SJCRH30 (cell line): Measurements from ENCODE around the gene CNOT2. TPM values are rescaled to one million over a fixed set of nuclear protein-coding genes. Genes with fewer than 3 reads are reported as not detected.

Experiments used
- DNase-seq, 2 experiments: peaks; one replicate each; pipeline ENCODE4 v3.0.0-alpha.2; 2015 to 2020
- H3K27ac ChIP-seq: fragments of 250-450 bp; sonication (Bioruptor Pico); 2 replicates; pipeline ENCODE4 v1.5.1; 2020; ENCODE audit warnings: mild to moderate bottlenecking, moderate library complexity
- H3K27me3 ChIP-seq: fragments of 250-450 bp; sonication (Bioruptor Pico); 2 replicates; pipeline ENCODE4 v1.5.1; 2020; ENCODE audit warnings: mild to moderate bottlenecking, moderate library complexity
- H3K36me3 ChIP-seq: fragments of 250-450 bp; sonication (Bioruptor Pico); 2 replicates; pipeline ENCODE4 v1.5.1; 2020; ENCODE audit warnings: mild to moderate bottlenecking, moderate library complexity
- H3K4me1 ChIP-seq: fragments of 250-450 bp; sonication (Bioruptor Pico); 2 replicates; pipeline ENCODE4 v1.5.1; 2020; ENCODE audit warnings: mild to moderate bottlenecking, moderate library complexity
- H3K4me3 ChIP-seq: fragments of 250-450 bp; sonication (Bioruptor Pico); 2 replicates; pipeline ENCODE4 v1.5.1; 2020; ENCODE audit warnings: mild to moderate bottlenecking, moderate library complexity
- H3K9me3 ChIP-seq: fragments of 250-450 bp; sonication (Bioruptor Pico); replicated peaks from 2 replicates; pipeline ENCODE4 v1.5.1; 2020; ENCODE audit warnings: mild to moderate bottlenecking, moderate library complexity
- total RNA-seq: library from RNA; depleted of rRNA; stranded (reverse); fragments of >200 nt; shearing (Covaris generic); gene quantifications from 2 replicates; pipeline ENCODE4 v1.2.3, GENCODE V29; 2014; rRNA removed

The CNOT2 gene, protein sequence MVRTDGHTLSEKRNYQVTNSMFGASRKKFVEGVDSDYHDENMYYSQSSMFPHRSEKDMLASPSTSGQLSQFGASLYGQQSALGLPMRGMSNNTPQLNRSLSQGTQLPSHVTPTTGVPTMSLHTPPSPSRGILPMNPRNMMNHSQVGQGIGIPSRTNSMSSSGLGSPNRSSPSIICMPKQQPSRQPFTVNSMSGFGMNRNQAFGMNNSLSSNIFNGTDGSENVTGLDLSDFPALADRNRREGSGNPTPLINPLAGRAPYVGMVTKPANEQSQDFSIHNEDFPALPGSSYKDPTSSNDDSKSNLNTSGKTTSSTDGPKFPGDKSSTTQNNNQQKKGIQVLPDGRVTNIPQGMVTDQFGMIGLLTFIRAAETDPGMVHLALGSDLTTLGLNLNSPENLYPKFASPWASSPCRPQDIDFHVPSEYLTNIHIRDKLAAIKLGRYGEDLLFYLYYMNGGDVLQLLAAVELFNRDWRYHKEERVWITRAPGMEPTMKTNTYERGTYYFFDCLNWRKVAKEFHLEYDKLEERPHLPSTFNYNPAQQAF
- 74.7 and 108 TPM in 2 replicates for total RNA-seq

- peak within 1 kb of the TSS; percentile 98 for H3K4me3 ChIP-seq
- H3K4me1 ChIP-seq, result peaks cover 10% of the 10 kb centered on the region; the same call in 1 of the 2 replicates
- DNase-seq, result peak; percentile 86 to 87
- H3K36me3 ChIP-seq, result peaks cover 10% of the 10 kb centered on the region
- H3K27me3 ChIP-seq, result no peaks in the 10 kb centered on the region
- H3K9me3 ChIP-seq, result no peaks in the 10 kb centered on the region
- H3K27ac ChIP-seq, result peak within 1 kb of the TSS; percentile 99
Measured at GRCh38 chr12:70242695-70243509, at the start of gene CNOT2. CNOT2 (plus strand) TSS chr12:70243433; CDS start chr12:70278227, 34,794 bp downstream.

DNA sequence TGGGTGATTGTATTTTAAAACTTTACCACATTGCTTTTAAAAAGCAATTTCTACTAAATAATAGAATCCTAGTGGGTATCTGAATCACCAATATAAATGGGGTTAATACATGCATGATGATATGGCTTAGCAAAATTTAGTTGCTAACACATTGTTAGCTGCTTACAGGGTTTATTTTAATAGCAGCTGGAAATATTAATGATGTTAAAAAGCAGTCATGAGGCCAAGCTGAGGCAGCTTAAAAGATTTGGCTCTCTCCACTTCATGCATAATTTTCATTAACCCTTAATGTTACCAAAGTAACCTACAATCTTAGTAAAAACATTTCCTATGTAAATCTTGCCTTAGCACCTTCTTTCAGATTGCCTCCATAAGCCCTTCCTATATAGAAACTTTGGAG, 49.2 kb upstream of the CNOT2 start:
- DNase-seq, result no peak
- H3K27me3 ChIP-seq, result no peaks in the 10 kb centered on the region
- no peaks in the 10 kb centered on the region for H3K9me3 ChIP-seq
- no peaks in the 10 kb centered on the region for H3K36me3 ChIP-seq
- no peak overlapping the region for H3K27ac ChIP-seq
- no peak overlapping the region for H3K4me3 ChIP-seq
- 0 out of 2 replicates have a peak, but pooled peaks cover 3% of the 10 kb centered on the region for H3K4me1 ChIP-seq

GRCh38 chr12:70196811-70197281, 46.4 kb upstream of the CNOT2 start:
- Histone ChIP-seq H3K27me3 (no peaks in the 10 kb centered on the region), H3K36me3 (no peaks in the 10 kb centered on the region), H3K4me1 (no peaks in the 10 kb centered on the region), H3K9me3 (no peaks in the 10 kb centered on the region), H3K4me3 (no peak overlapping the region), H3K27ac (no peak overlapping the region)
- DNase-seq, result no peak

GRCh38 chr12:70197345-70197744, 45.9 kb upstream of the CNOT2 start:
- Histone ChIP-seq H3K27ac (no peak overlapping the region), H3K9me3 (no peaks in the 10 kb centered on the region)

GRCh38 chr12:70213707-70214106, 29.5 kb upstream of the CNOT2 start:
- Histone ChIP-seq H3K4me1 (no peaks in the 10 kb centered on the region), H3K4me3 (no peak overlapping the region), H3K9me3 (no peaks in the 10 kb centered on the region), H3K27me3 (no peaks in the 10 kb centered on the region), H3K36me3 (no peaks in the 10 kb centered on the region), H3K27ac (no peak overlapping the region)
- no peak for DNase-seq

More at GRCh38 chr12:70197345-70197744, 45.9 kb upstream of the CNOT2 start:
- Histone ChIP-seq H3K36me3 (no peaks in the 10 kb centered on the region), H3K4me3 (no peak overlapping the region), H3K4me1 (no peaks in the 10 kb centered on the region), H3K27me3 (no peaks in the 10 kb centered on the region)
- no peak for DNase-seq

DNA sequence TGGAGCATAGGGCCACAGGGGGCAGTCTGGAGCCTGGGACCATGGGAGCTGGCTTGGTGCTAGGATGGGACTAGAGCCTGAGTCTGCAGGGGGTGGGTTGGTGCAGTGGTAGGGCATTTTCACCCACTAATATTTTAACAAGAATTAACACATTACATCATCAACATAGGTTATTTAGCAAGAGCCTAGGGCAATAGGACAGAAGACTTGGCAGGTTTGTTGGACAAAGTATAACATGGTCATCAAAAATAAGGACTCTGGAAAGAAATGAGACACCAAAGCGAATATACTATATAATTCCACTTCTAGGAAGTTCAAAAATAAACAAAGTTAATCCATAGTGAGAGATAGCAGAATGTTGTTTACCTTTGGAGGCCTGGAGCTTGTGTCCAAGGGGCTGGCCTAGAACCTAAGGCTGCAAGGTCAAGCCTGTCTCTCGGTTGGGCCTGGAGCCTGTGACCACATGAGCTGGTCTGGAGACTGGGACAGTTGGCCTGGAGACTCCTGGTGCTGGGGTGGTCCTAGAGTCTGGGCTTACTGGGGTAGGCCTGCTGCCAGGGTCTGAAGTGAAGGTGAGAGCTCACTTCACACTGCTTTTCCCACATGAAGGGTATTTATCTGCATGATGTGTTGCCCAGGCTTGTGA, 28.1 kb upstream of the CNOT2 start:
- DNase-seq, result no peak
- Histone ChIP-seq H3K27ac (no peak overlapping the region), H3K4me1 (no peaks in the 10 kb centered on the region), H3K9me3 (no peaks in the 10 kb centered on the region), H3K27me3 (no peaks in the 10 kb centered on the region), H3K36me3 (no peaks in the 10 kb centered on the region), H3K4me3 (no peak overlapping the region)

- H3K36me3 ChIP-seq, result no peaks in the 10 kb centered on the region
- H3K27ac ChIP-seq, result no peak overlapping the region
- no peaks in the 10 kb centered on the region for H3K27me3 ChIP-seq
- H3K9me3 ChIP-seq, result no peaks in the 10 kb centered on the region
- H3K4me1 ChIP-seq, result no peaks in the 10 kb centered on the region
- no peak overlapping the region for H3K4me3 ChIP-seq
- DNase-seq, result no peak
Measured at GRCh38 chr12:70217416-70217815, 25.8 kb upstream of the CNOT2 start.

- Histone ChIP-seq H3K9me3 (no peaks in the 10 kb centered on the region), H3K4me1 (no peaks in the 10 kb centered on the region), H3K36me3 (no peaks in the 10 kb centered on the region), H3K27me3 (no peaks in the 10 kb centered on the region), H3K4me3 (no peak overlapping the region), H3K27ac (no peak overlapping the region)
- no peak for DNase-seq
Measured at GRCh38 chr12:70221626-70222025, 21.6 kb upstream of the CNOT2 start.

GRCh38 chr12:70227911-70228310, 15.3 kb upstream of the CNOT2 start:
- no peaks in the 10 kb centered on the region for H3K36me3 ChIP-seq
- no peak overlapping the region for H3K4me3 ChIP-seq
- H3K27me3 ChIP-seq, result no peaks in the 10 kb centered on the region
- no peak overlapping the region for H3K27ac ChIP-seq
- DNase-seq, result no peak
- no peaks in the 10 kb centered on the region for H3K9me3 ChIP-seq
- no peaks in the 10 kb centered on the region for H3K4me1 ChIP-seq

DNA sequence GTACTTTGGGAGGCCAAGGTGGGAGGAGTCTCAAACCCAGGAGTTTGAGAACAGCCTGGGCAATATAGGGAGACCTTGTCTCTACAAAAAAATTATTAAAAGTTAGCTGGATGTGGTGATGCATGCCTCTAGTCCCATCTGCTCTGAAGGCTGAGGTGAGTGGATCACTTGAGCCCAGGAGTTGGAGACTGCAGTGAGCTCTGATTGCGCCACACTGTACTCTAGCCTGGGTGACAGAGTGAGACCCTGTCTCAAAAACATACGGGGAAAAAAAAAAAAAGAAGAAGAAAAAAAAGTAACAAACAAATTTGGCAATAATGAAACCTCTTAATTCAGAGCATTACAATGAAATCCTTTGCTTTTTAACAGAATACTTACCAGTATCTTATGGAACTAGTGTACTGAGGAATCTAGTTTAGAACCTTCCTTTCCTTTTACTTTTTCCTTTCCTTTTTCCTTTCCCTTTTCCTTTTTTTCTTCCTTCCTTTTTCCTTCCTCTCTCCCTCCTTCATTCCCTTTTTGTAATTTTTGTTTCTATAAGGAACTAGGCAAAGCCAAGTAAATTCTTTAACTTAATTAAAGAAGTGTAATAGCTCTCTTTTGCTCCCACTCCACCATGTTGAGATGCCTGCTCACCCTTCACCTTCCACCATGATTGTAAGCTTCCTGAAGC, 12.2 kb upstream of the CNOT2 start:
- Histone ChIP-seq H3K9me3 (no peaks in the 10 kb centered on the region), H3K4me1 (no peaks in the 10 kb centered on the region), H3K27ac (no peak overlapping the region), H3K27me3 (no peaks in the 10 kb centered on the region), H3K36me3 (no peaks in the 10 kb centered on the region), H3K4me3 (no peak overlapping the region)
- DNase-seq, result no peak

DNA sequence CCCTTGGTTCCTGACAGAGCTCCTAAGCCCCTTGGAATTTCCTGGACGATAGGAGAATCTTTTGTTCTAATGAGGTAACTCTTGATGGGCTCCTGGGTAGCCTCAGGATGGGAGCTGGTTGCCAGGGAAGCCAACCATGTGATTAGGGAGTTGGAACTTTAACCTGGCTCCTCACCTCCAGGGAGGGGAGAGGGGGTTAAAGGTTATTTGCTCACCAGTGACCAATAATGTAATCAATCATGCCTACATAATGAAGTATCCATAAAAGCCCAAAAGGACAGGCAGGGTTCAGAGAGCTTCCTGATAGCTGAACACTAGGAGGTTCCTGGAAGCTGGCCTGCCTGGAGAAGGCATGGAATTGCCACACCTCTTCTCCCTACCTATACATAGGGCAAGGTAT, 6.2 kb upstream of the CNOT2 start:
- no peak for DNase-seq
- Histone ChIP-seq H3K27me3 (no peaks in the 10 kb centered on the region), H3K36me3 (peaks cover 10% of the 10 kb centered on the region), H3K27ac (no peak overlapping the region), H3K9me3 (no peaks in the 10 kb centered on the region), H3K4me3 (no peak overlapping the region), H3K4me1 (no peaks in the 10 kb centered on the region)

DNA sequence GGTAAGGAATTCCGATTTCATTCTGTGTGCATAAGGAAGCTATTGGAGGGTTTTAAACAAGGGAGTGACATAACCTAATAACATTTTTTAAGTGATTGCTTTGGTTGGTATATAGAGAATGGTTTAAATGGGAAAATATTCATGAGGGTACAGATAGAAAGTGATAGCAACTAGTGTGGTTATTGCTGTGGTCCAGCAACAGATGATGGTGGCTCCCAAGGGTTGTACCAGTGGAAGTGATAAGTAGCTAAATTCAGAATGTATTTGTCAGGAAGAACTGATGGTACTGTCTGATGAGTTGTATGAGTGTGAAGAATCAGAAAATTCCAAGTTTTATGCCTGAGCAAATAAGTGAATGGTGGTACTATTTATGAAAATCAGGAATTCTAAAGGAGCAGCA, 2.6 kb upstream of the CNOT2 start:
- no peak overlapping the region for H3K27ac ChIP-seq
- H3K4me1 ChIP-seq, result peaks cover 8% of the 10 kb centered on the region; the same call in 1 of the 2 replicates
- DNase-seq, result no peak
- H3K4me3 ChIP-seq, result no peak overlapping the region
- H3K27me3 ChIP-seq, result no peaks in the 10 kb centered on the region
- H3K36me3 ChIP-seq, result peaks cover 10% of the 10 kb centered on the region
- H3K9me3 ChIP-seq, result no peaks in the 10 kb centered on the region

GRCh38 chr12:70241845-70242244, 1.4 kb upstream of the CNOT2 start:
- H3K9me3 ChIP-seq, result no peaks in the 10 kb centered on the region
- H3K4me1 ChIP-seq, result peaks cover 10% of the 10 kb centered on the region; the same call in 1 of the 2 replicates
- H3K27ac ChIP-seq, result peak overlapping the region; percentile 99; the same call in 1 of the 2 replicates
- H3K4me3 ChIP-seq, result peak overlapping the region; percentile 98
- H3K27me3 ChIP-seq, result no peaks in the 10 kb centered on the region
- peaks cover 10% of the 10 kb centered on the region for H3K36me3 ChIP-seq
- DNase-seq, result no peak
